ENCODE results near the gene PKIG.

GRCh38 chr20:44633872-44634600, 51.7 kb downstream of the PKIG start:
- no peak for TF ChIP-seq CTCF (conservative IDR thresholded peaks at IDR 0.05; ENCODE audit: low read depth in 2 of 2)
- no peak for TF ChIP-seq EZH2 (IDR thresholded peaks at IDR 0.05; ENCODE audit: low read depth, unreplicated experiment)
- no peak for TF ChIP-seq STAT1 (IDR thresholded peaks at IDR 0.05; ENCODE audit: unreplicated experiment)
- no peak for TF ChIP-seq POLR2AphosphoS5 (IDR thresholded peaks at IDR 0.05; ENCODE audit: low read depth)
- TF ChIP-seq, protein P1, sequence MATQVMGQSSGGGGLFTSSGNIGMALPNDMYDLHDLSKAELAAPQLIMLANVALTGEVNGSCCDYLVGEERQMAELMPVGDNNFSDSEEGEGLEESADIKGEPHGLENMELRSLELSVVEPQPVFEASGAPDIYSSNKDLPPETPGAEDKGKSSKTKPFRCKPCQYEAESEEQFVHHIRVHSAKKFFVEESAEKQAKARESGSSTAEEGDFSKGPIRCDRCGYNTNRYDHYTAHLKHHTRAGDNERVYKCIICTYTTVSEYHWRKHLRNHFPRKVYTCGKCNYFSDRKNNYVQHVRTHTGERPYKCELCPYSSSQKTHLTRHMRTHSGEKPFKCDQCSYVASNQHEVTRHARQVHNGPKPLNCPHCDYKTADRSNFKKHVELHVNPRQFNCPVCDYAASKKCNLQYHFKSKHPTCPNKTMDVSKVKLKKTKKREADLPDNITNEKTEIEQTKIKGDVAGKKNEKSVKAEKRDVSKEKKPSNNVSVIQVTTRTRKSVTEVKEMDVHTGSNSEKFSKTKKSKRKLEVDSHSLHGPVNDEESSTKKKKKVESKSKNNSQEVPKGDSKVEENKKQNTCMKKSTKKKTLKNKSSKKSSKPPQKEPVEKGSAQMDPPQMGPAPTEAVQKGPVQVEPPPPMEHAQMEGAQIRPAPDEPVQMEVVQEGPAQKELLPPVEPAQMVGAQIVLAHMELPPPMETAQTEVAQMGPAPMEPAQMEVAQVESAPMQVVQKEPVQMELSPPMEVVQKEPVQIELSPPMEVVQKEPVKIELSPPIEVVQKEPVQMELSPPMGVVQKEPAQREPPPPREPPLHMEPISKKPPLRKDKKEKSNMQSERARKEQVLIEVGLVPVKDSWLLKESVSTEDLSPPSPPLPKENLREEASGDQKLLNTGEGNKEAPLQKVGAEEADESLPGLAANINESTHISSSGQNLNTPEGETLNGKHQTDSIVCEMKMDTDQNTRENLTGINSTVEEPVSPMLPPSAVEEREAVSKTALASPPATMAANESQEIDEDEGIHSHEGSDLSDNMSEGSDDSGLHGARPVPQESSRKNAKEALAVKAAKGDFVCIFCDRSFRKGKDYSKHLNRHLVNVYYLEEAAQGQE (IDR thresholded peaks at IDR 0.05; ENCODE audit: unreplicated experiment): no peak
- TF ChIP-seq EZH2phosphoT487 (IDR thresholded peaks at IDR 0.05; ENCODE audit: unreplicated experiment): no peak
- TF ChIP-seq ZNF331 (CRISPR knock-in tag; IDR thresholded peaks at IDR 0.05; ENCODE audit: low read depth): no peak

Measured in GM23338 (cell line).